CD4-positive, alpha-beta T cell (primary cell): ENCODE results near the gene SYT5. TPM values are rescaled to one million over a fixed set of nuclear protein-coding genes. Genes with fewer than 3 reads are reported as not detected.

Experiments
- ATAC-seq: fragments of 200-7000 bp; cut with Tn5 transposase; one replicate; pipeline ENCODE4 v1.10.0; 2022; ENCODE audit warnings: mild to moderate bottlenecking; ENCODE audit not compliant: poor library complexity
- CTCF ChIA-PET: fragments of 350-600 bp; sonication (Branson Sonifier 250); formaldehyde crosslinking; loops from one replicate; lab custom pipeline; 2021; ENCODE audit warnings: antibody characterized with exemption, inconsistent platforms; lab: Charles Lee
- POLR2A ChIA-PET: fragments of 350-600 bp; sonication (Branson Sonifier 250); formaldehyde crosslinking; loops from one replicate; lab custom pipeline; 2021; ENCODE audit warnings: antibody characterized with exemption, inconsistent platforms; lab: Charles Lee
- DNase-seq, 14 experiments: peaks; one replicate each; pipeline ENCODE4 v3.0.0-alpha.2; 2013 to 2020; ENCODE audit warnings: mixed read lengths in 2 of 14
- H3K27ac ChIP-seq, 2 donors: one replicate each; pipeline versions ENCODE4 v1.5.1 to v1.7.0; 2013; ENCODE audit warnings: low read length in 2 of 2, low read depth in 1 of 2, mild to moderate bottlenecking in 1 of 2
- H3K27me3 ChIP-seq, 2 experiments: 1 replicate in 1 of 2; 2 replicates in 1 of 2; pipeline versions ENCODE4 v1.6.1 to v1.7.0; 2013; ENCODE audit warnings: low read length in 2 of 2, control low read depth in 1 of 2, mild to moderate bottlenecking in 1 of 2, moderate library complexity in 1 of 2; ENCODE audit not compliant: insufficient read depth in 2 of 2, control insufficient read depth in 1 of 2
- H3K36me3 ChIP-seq: one replicate; pipeline ENCODE4 v1.6.1; 2013; ENCODE audit warnings: low read length, control low read depth; ENCODE audit not compliant: insufficient read depth
- H3K4me1 ChIP-seq: one replicate; pipeline ENCODE4 v1.6.1; 2013; ENCODE audit warnings: low read length, control low read depth; ENCODE audit not compliant: insufficient read depth
- H3K4me3 ChIP-seq: one replicate; pipeline ENCODE4 v1.5.1; 2013; ENCODE audit warnings: mild to moderate bottlenecking, low read length, moderate library complexity
- H3K9me3 ChIP-seq, 2 experiments: 1 replicate in 1 of 2; 2 replicates in 1 of 2; pipeline versions ENCODE4 v1.6.1 to v1.7.0; 2013; ENCODE audit warnings: low read length in 2 of 2, mild to moderate bottlenecking in 2 of 2, control low read depth in 1 of 2, moderate library complexity in 1 of 2; ENCODE audit not compliant: control insufficient read depth in 1 of 2, insufficient read depth in 1 of 2
- H3K27ac Mint-ChIP-seq: one replicate; pipeline ENCODE4 v1.8.0; 2020; ENCODE audit warnings: mixed read lengths
- H3K27me3 Mint-ChIP-seq: one replicate; pipeline ENCODE4 v1.8.0; 2021; ENCODE audit warnings: mixed read lengths
- H3K36me3 Mint-ChIP-seq: one replicate; pipeline ENCODE4 v1.8.0; 2021; ENCODE audit warnings: low read depth, mixed read lengths
- H3K4me1 Mint-ChIP-seq: one replicate; pipeline ENCODE4 v1.8.0; 2021; ENCODE audit warnings: low read depth, mixed read lengths
- H3K4me3 Mint-ChIP-seq: one replicate; pipeline ENCODE4 v1.8.0; 2020; ENCODE audit warnings: mild to moderate bottlenecking, mixed read lengths
- H3K9me3 Mint-ChIP-seq: one replicate; pipeline ENCODE4 v1.8.0; 2020; ENCODE audit warnings: mixed read lengths
- CTCF ChIP-seq: fragments of 200-600 bp; IDR thresholded peaks from one replicate; pipeline ENCODE4 v1.8.0; 2022; ENCODE audit warnings: antibody characterized with exemption, mild to moderate bottlenecking
- intact Hi-C, 2 experiments: fragments of 100-400 bp; cut with DNase I in 1 of 2; cut with micrococcal nuclease in 1 of 2; formaldehyde crosslinking; loops; one replicate each; pipeline versions ENCODE4 v1.15.1 to v1.9.0; 2023 to 2025; cut with DNase I, micrococcal nuclease
- total RNA-seq, 174 experiments: library from RNA in 2 of 174; stranded (reverse) in 2 of 174; gene quantifications; one replicate each; pipeline ENCODE4 v1.2.3 and lab custom pipeline; 2021 to 2026

SYT5 gene
- total RNA-seq, 2 experiments from 2014 or later: 0.41 to 0.56 TPM

DNA sequence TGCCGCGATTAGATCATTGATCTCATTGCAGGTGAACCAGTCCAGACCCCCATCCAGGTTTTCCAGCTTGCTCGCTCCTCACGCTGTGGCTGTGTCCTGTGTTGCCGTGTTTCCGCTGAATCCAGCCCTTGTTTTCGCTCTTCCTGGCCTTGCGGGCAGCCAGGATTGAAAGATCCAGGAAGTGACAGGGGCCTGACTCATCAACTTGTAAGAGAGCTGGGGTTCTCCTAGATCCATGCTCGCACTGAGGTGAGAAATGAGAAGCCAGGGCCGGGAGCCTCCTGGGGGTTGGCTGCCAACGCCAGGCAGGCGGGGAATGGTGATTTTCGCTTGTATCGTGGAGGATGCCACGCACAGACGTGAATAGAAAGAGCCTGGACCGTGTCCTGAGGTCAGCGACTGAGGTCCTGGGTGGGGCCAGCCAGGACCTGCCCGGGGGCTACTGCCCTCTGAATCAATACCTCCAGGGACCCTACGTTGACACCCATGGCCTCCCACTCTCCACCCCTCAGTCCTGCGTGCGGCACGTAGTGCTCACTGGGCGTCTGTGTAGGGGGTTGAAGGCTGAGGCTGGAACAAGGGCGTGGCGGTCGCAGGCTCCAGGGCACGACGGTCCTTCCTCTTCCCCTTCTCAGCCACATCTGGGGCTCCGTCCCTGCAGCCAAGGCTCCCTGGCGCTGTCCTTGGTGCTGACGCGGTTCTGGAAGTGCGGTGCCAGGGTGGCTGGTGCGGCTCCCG, 36.5 kb upstream of the SYT5 start:
- ATAC-seq: peak; percentile 72
- Mint-ChIP-seq H3K27ac (no peak overlapping the region), H3K4me1 (peaks cover 11% of the 10 kb centered on the region), H3K27me3 (peaks cover 29% of the 10 kb centered on the region), H3K9me3 (peaks cover 4% of the 10 kb centered on the region), H3K4me3 (no peak overlapping the region), H3K36me3 (peaks cover 12% of the 10 kb centered on the region)
- intact Hi-C loops: loop anchor here in 1 of 2 experiments (5.0 kb wide), 1 partner anchor 36 kb away; no protein-coding TSS in a partner anchor
- no peaks in the 10 kb centered on the region for H3K36me3 ChIP-seq
- no peak overlapping the region for H3K27ac ChIP-seq
- DNase-seq: peak in 13 of 14 experiments; percentile 13 to 69 (median 35)
- peaks cover 13% of the 10 kb centered on the region for H3K4me1 ChIP-seq
- H3K9me3 ChIP-seq: peaks cover 6 to 43% of the 10 kb centered on the region in 2 experiments
- POLR2A ChIA-PET: interaction anchor here (1.6 kb wide), 1 partner anchor 43 kb away, joined by 3 read pairs; no protein-coding TSS in a partner anchor
- H3K4me3 ChIP-seq: no peak overlapping the region
- CTCF ChIA-PET: no interaction called here
- no peak for TF ChIP-seq CTCF
- peaks cover 3 to 7% of the 10 kb centered on the region in 2 experiments for H3K27me3 ChIP-seq

DNA sequence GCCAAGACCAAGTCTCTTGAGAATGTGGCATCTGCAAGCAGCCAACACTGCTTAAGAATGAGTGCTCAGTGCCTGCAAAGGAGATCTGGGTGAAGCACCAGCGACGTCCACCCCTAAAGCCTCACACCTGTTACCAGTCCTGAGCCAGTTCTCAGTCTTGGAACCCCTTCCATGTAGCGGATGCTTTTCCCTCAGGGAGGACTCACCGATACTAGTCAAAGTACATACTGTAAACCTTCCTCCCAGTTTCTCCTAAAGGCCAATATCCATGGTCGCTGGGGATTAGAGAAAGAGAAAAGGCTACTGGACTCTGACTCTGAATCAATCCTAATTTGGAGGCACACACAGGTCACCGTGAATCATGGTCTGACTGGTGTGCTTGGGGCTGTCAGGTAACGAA, 33.5 kb upstream of the SYT5 start:
- no peak overlapping the region for H3K4me3 ChIP-seq
- ChIA-PET POLR2A (no interaction called here), CTCF (no interaction called here)
- peaks cover 13% of the 10 kb centered on the region for H3K4me1 ChIP-seq
- no peak overlapping the region for H3K4me3 Mint-ChIP-seq
- no peak for DNase-seq
- ATAC-seq: no peak
- H3K36me3 ChIP-seq: no peaks in the 10 kb centered on the region
- H3K4me1 Mint-ChIP-seq: peaks cover 11% of the 10 kb centered on the region
- H3K36me3 Mint-ChIP-seq: no peaks in the 10 kb centered on the region
- peaks cover 4% of the 10 kb centered on the region for H3K9me3 Mint-ChIP-seq
- H3K9me3 ChIP-seq: peaks cover 6 to 37% of the 10 kb centered on the region in 2 experiments
- peaks cover 3 to 7% of the 10 kb centered on the region in 2 experiments for H3K27me3 ChIP-seq
- H3K27ac ChIP-seq: no peak overlapping the region
- intact Hi-C loops: no loop called here
- no peak overlapping the region for H3K27ac Mint-ChIP-seq
- H3K27me3 Mint-ChIP-seq: peaks cover 43% of the 10 kb centered on the region
- no peak for TF ChIP-seq CTCF

DNA sequence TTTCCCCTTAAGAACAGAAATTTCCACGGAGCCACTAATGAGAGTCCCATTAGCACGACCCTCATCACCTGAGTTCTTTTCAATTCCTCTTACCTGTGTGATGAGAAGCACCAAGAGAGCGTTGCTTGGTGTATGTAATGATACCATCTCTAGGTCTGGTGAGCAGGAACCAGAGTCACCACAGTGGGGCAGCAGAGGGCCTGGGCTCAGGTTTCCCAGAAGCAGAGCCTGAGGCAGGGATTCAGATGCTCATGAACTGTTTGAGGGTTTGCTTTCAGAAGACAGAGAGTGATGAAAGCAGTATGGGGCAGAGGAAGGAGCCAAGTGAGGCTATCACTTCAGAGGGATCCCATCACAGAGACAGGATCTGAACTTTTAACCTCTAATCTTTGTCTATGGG, 32.4 kb upstream of the SYT5 start:
- Histone ChIP-seq H3K27ac (no peak overlapping the region), H3K36me3 (no peaks in the 10 kb centered on the region), H3K27me3 (peaks cover 3 to 7% of the 10 kb centered on the region in 2 experiments), H3K9me3 (peaks cover 6 to 35% of the 10 kb centered on the region in 2 experiments), H3K4me3 (no peak overlapping the region), H3K4me1 (peaks cover 13% of the 10 kb centered on the region)
- Mint-ChIP-seq H3K27ac (no peak overlapping the region), H3K9me3 (peaks cover 4% of the 10 kb centered on the region), H3K4me3 (no peak overlapping the region), H3K36me3 (no peaks in the 10 kb centered on the region), H3K4me1 (peaks cover 11% of the 10 kb centered on the region), H3K27me3 (peaks cover 43% of the 10 kb centered on the region)
- POLR2A ChIA-PET: no interaction called here
- ATAC-seq: no peak
- TF ChIP-seq CTCF: no peak
- CTCF ChIA-PET: no interaction called here
- intact Hi-C loops: no loop called here
- peak in 9 of 14 experiments; percentile 4 to 53 (median 28) for DNase-seq
